Left renal pelvis (tissue), 4 donors: Measurements from ENCODE around the gene SNN. TPM values are rescaled to one million over a fixed set of nuclear protein-coding genes. Genes with fewer than 3 reads are reported as not detected.

Experiments used
- DNase-seq, 4 donors: peaks; one replicate each; pipeline ENCODE4 v3.0.0-alpha.2; 2013; ENCODE audit warnings: low read depth in 4 of 4, low spot score in 3 of 4
- polyA plus RNA-seq, 4 donors: library from polyadenylated mRNA; unstranded; fragments of 120-200 nt; gene quantifications; one replicate each; pipeline ENCODE4 v1.2.1, GENCODE V29; 2013; ENCODE audit not compliant: insufficient read length in 4 of 4

Gene SNN
- polyA plus RNA-seq, 4 donors: 32.8 to 36.5 (median 33.9) TPM

DNA sequence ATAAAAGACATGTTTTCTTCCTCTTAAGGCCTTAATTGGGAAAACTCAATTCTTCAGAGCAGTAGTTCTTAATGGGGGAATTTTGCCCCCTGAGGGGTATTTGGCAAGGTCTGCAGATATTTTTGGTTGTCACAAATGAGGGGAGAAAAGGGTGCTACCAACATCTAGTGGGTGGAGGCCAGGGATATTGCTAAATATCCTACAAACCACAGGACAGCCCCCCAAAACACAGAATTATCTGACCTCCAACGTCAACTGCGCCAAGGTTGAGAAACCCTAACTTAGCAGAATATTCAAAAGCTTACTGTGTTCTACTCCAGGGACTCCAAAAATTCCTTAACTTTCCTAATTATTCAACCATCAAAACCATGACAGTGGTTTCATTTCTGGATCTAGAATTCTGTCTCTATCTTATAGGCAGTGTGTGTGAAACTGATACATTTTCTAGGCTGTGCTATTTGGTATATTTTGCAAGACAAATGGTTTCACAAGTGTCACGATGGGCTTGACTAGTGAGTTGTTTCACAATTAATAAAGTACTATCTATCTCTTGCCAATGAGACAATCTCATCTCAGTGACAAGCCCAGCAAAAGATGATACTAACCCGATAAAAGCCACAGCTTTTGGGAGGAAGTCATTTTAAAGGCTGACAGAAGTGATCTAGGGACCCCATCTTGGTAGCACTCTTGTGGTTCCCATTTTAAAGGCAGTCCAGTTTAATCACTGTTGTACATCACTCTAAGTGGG, 59.7 kb downstream of the SNN start:
- DNase-seq: no peak

Other genes starting within 250 kb of the SNN start
- gene LITAF, start 81.5 kb upstream of the SNN start, polyA plus RNA-seq: 100 to 1,000 TPM in 3 of 4 donors, 10 to 100 TPM in 1; 86.2 to 133 (median 120) TPM
- 10 to 100 TPM; 27.6 to 42.1 (median 40.2) TPM for gene TXNDC11, start 74.4 kb downstream of the SNN start, polyA plus RNA-seq
- 100 to 1,000 TPM in 1 of 4 donors, 10 to 100 TPM in 3; 67.6 to 100 (median 83.4) TPM for gene ZC3H7A, start 128.8 kb downstream of the SNN start, polyA plus RNA-seq
- gene RSL1D1, start 183.1 kb downstream of the SNN start, polyA plus RNA-seq: 100 to 1,000 TPM; 206 to 271 (median 242) TPM
- gene GSPT1, start 247.5 kb downstream of the SNN start, polyA plus RNA-seq: 100 to 1,000 TPM in 3 of 4 donors, 10 to 100 TPM in 1; 84.6 to 133 (median 117) TPM